Endodermal cell (in vitro differentiated cells): ENCODE data around the gene SEMA3D. TPM values are rescaled to one million over a fixed set of nuclear protein-coding genes. Genes with fewer than 3 reads are reported as not detected.

ENCODE experiments used
- DNase-seq: peaks from one replicate; pipeline ENCODE4 v3.0.0-alpha.2; 2017
- H3K27ac ChIP-seq: 2 replicates; pipeline ENCODE4 v1.5.1; 2013; ENCODE audit warnings: mild to moderate bottlenecking, low read depth, low read length, moderate library complexity
- H3K27me3 ChIP-seq: 2 replicates; pipeline ENCODE4 v1.6.1; 2013; ENCODE audit warnings: mild to moderate bottlenecking, low read length, moderate library complexity; ENCODE audit not compliant: insufficient read depth, control insufficient read depth, poor library complexity, severe bottlenecking
- H3K36me3 ChIP-seq: 2 replicates; pipeline ENCODE4 v1.7.0; 2013; ENCODE audit warnings: mild to moderate bottlenecking, low read length, moderate library complexity; ENCODE audit not compliant: control insufficient read depth, insufficient read depth
- H3K4me1 ChIP-seq: one replicate; pipeline ENCODE4 v1.7.0; 2013; ENCODE audit warnings: low read length; ENCODE audit not compliant: control insufficient read depth, insufficient read depth
- H3K4me3 ChIP-seq: 2 replicates; pipeline ENCODE4 v1.5.1; 2013; ENCODE audit warnings: mild to moderate bottlenecking, low read length, moderate library complexity
- H3K9ac ChIP-seq: 2 replicates; pipeline ENCODE4 v1.6.1; 2013; ENCODE audit warnings: mild to moderate bottlenecking, low read length, moderate library complexity; ENCODE audit not compliant: poor library complexity, severe bottlenecking; ENCODE audit errors: extremely low read depth
- H3K9me3 ChIP-seq: 2 replicates; pipeline ENCODE4 v1.6.1; 2013; ENCODE audit warnings: mild to moderate bottlenecking, low read length, moderate library complexity; ENCODE audit not compliant: control insufficient read depth
- H3K27ac Mint-ChIP-seq: 2 replicates; pipeline ENCODE4 v1.8.0; 2020; ENCODE audit warnings: mixed read lengths
- H3K27me3 Mint-ChIP-seq: 2 replicates; pipeline ENCODE4 v1.8.0; 2021; ENCODE audit warnings: mild to moderate bottlenecking, mixed read lengths; ENCODE audit not compliant: insufficient read depth
- H3K36me3 Mint-ChIP-seq: 2 replicates; pipeline ENCODE4 v1.8.0; 2020; ENCODE audit warnings: low read depth, mixed read lengths
- H3K4me1 Mint-ChIP-seq: 2 replicates; pipeline ENCODE4 v1.8.0; 2020; ENCODE audit warnings: mixed read lengths
- H3K4me3 Mint-ChIP-seq: 2 replicates; pipeline ENCODE4 v1.8.0; 2020; ENCODE audit warnings: mild to moderate bottlenecking, moderate library complexity, mixed read lengths
- H3K9me3 Mint-ChIP-seq: 2 replicates; pipeline ENCODE4 v1.8.0; 2020; ENCODE audit warnings: mild to moderate bottlenecking, mixed read lengths
- CTCF ChIP-seq: fragments of 200-600 bp; sonication (generic); conservative IDR thresholded peaks from 2 replicates; pipeline ENCODE4 v1.5.0; 2021; ENCODE audit warnings: antibody characterized with exemption, mild to moderate bottlenecking
- WGBS, 2 experiments: methylation state at CpG; one replicate each; pipeline versions ENCODE4 v1.1.5 to v1.1.7; 2013; ENCODE audit warnings: missing lambda C conversion rate in 2 of 2, mixed read lengths in 1 of 2; ENCODE audit not compliant: insufficient coverage in 1 of 2, insufficient read length in 1 of 2; 5-methylcytosine and 5-hydroxymethylcytosine counted together
- total RNA-seq, 2 donors: library from RNA; stranded (reverse); fragmentation: NEBNext Ultra II Directional in 1 of 2; extraction: Animal tissue kit (Norgen Biotek cat#: 25700) in 1 of 2; gene quantifications; 2 replicates in 1 of 2; 3 replicates in 1 of 2; pipeline ENCODE4 v1.2.1, GENCODE V29; 2021

The SEMA3D gene
- total RNA-seq, 2 donors from 2014 or later: 6.5 to 13.9 TPM

- H3K27me3 Mint-ChIP-seq: no peaks in the 10 kb centered on the region
- Histone ChIP-seq H3K4me1 (no peaks in the 10 kb centered on the region), H3K27ac (no peak overlapping the region), H3K9me3 (no peaks in the 10 kb centered on the region), H3K27me3 (no peaks in the 10 kb centered on the region), H3K4me3 (no peak overlapping the region), H3K36me3 (no peaks in the 10 kb centered on the region), H3K9ac (no peak overlapping the region)
- H3K4me1 Mint-ChIP-seq: no peaks in the 10 kb centered on the region
- no peaks in the 10 kb centered on the region for H3K36me3 Mint-ChIP-seq
- no peak overlapping the region for H3K4me3 Mint-ChIP-seq
- DNase-seq: no peak
- TF ChIP-seq CTCF: no peak
- WGBS, 2 experiments: 96% methylated on average over 3 of the region's 3 CpGs; no CpG with 5 or more reads in 1 of the 2 experiments
- H3K27ac Mint-ChIP-seq: no peak overlapping the region
- no peaks in the 10 kb centered on the region for H3K9me3 Mint-ChIP-seq
These were observed 155.4 kb downstream of the SEMA3D start for GRCh38 chr7:85031475-85031874.

GRCh38 chr7:85030893-85031292 is 156.0 kb downstream of the SEMA3D start:
- H3K4me3 ChIP-seq: no peak overlapping the region
- no peak overlapping the region for H3K27ac Mint-ChIP-seq
- peak; percentile 80 for TF ChIP-seq CTCF
- no peaks in the 10 kb centered on the region for H3K4me1 ChIP-seq
- no peaks in the 10 kb centered on the region for H3K27me3 Mint-ChIP-seq
- no peak overlapping the region for H3K4me3 Mint-ChIP-seq
- no peaks in the 10 kb centered on the region for H3K9me3 ChIP-seq
- H3K27ac ChIP-seq: no peak overlapping the region
- no peaks in the 10 kb centered on the region for H3K27me3 ChIP-seq
- no peaks in the 10 kb centered on the region for H3K36me3 Mint-ChIP-seq
- no peaks in the 10 kb centered on the region for H3K36me3 ChIP-seq
- DNase-seq: no peak
- no peaks in the 10 kb centered on the region for H3K9me3 Mint-ChIP-seq
- no peaks in the 10 kb centered on the region for H3K4me1 Mint-ChIP-seq
- H3K9ac ChIP-seq: no peak overlapping the region

GRCh38 chr7:85025312-85025756 is 161.5 kb downstream of the SEMA3D start:
- Mint-ChIP-seq H3K4me1 (peaks cover under 1% of the 10 kb centered on the region), H3K4me3 (no peak overlapping the region), H3K36me3 (no peaks in the 10 kb centered on the region), H3K9me3 (no peaks in the 10 kb centered on the region), H3K27ac (no peak overlapping the region), H3K27me3 (no peaks in the 10 kb centered on the region)
- no peak for TF ChIP-seq CTCF
- no peaks in the 10 kb centered on the region for H3K36me3 ChIP-seq
- no peak overlapping the region for H3K27ac ChIP-seq
- DNase-seq: no peak
- H3K4me3 ChIP-seq: no peak overlapping the region
- no peak overlapping the region for H3K9ac ChIP-seq
- 84 to 100% methylated on average over 1 to 3 of the region's 3 CpGs for WGBS, 2 experiments
- H3K4me1 ChIP-seq: no peaks in the 10 kb centered on the region
- no peaks in the 10 kb centered on the region for H3K9me3 ChIP-seq
- H3K27me3 ChIP-seq: no peaks in the 10 kb centered on the region
